GM12865 (cell line): Measurements from ENCODE around the gene PRKN.

Experiments used
- DNase-seq: peaks from one replicate; pipeline ENCODE4 v3.0.0; 2010; ENCODE audit warnings: low read depth
- H3K4me3 ChIP-seq: 2 replicates; pipeline ENCODE4 v1.5.1; 2011; ENCODE audit warnings: mild to moderate bottlenecking, low read depth, low read length, control low read depth
- CTCF ChIP-seq: IDR thresholded peaks from 2 replicates; pipeline ENCODE4 v1.5.1; 2011; ENCODE audit warnings: low read length, control low read depth, low read depth, inconsistent platforms; ENCODE audit not compliant: insufficient read depth; ENCODE audit errors: missing control alignments

The PRKN gene

GRCh38 chr6:162184465-162184864, 543.1 kb downstream of the PRKN start:
- TF ChIP-seq CTCF: no peak
- no peak overlapping the region for H3K4me3 ChIP-seq
- no peak for DNase-seq

- no peak overlapping the region for H3K4me3 ChIP-seq
- DNase-seq: no peak
- no peak for TF ChIP-seq CTCF
These were observed 545.7 kb downstream of the PRKN start for GRCh38 chr6:162181741-162182401.

- no peak overlapping the region for H3K4me3 ChIP-seq
- no peak for DNase-seq
- TF ChIP-seq CTCF: no peak
These were observed 546.5 kb downstream of the PRKN start for GRCh38 chr6:162181111-162181510.

GRCh38 chr6:162179196-162179951, 548.2 kb downstream of the PRKN start:
- no peak overlapping the region for H3K4me3 ChIP-seq
- TF ChIP-seq CTCF: no peak
- DNase-seq: no peak

- TF ChIP-seq CTCF: no peak
- no peak for DNase-seq
These were observed 548.9 kb downstream of the PRKN start for GRCh38 chr6:162178666-162179065.

GRCh38 chr6:162178266-162178665, 549.3 kb downstream of the PRKN start:
- TF ChIP-seq CTCF: no peak
- H3K4me3 ChIP-seq: no peak overlapping the region
- no peak for DNase-seq

More at GRCh38 chr6:162178666-162179065, 548.9 kb downstream of the PRKN start:
- H3K4me3 ChIP-seq: no peak overlapping the region
